ENCODE measurements around the gene MAGI1.

DNA sequence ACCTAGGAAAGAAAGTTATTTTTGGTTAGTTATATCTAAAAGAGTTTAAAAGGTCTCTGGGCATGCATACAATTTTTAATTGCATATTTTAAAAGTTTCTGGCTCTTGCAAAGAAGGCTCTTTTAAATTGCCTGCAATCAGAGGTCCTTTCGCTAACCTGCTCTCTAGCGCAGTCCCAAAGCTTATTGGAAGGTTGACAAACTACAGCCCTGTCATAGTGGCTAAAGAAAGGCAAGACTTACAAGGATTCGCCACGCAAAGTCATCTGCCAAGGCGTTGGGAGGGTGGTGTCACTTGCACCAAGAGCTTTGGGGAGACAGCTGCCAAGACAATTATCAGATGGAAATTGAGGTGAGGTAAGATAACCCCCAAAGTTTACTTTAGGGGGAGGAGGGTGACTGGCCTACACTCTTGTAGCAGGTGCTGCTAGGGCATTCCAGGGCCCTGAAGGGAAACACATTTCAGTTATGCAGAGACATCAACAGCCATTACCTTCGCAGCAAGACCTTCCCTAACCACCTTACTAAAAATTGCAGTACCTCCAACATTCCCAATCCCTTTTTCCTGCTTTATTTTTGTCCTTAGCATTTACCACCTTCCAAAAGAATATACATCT lies 606.2 kb downstream of the MAGI1 start:
- TF ChIP-seq CTCF (IDR thresholded peaks at IDR 0.05 in 2 of 3, conservative IDR thresholded peaks at IDR 0.05 in 1 of 3; ENCODE audit: borderline replicate concordance in 1 of 3, insufficient read depth in 1 of 3, low read depth in 2 of 3, low read length in 2 of 3) (no peak), MAX (IDR thresholded peaks at IDR 0.05) (no peak), POLR2A (IDR thresholded peaks at IDR 0.05; ENCODE audit: borderline replicate concordance, extremely low read depth, insufficient read depth, insufficient read length) (no peak)
